GM23338 (cell line): ENCODE data around the gene CLDN19.

Experiments
- CREB1 ChIP-seq: fragments of 250-450 bp; sonication (Bioruptor Pico); IDR thresholded peaks from 2 replicates; pipeline ENCODE4 v1.5.0; 2020; ENCODE audit warnings: low read depth, mild to moderate bottlenecking, moderate library complexity
- EZH2 ChIP-seq: fragments of 200-600 bp; sonication (generic); IDR thresholded peaks from one replicate; pipeline ENCODE4 v1.8.0; 2017; ENCODE audit warnings: antibody characterized with exemption, mild to moderate bottlenecking, low read depth; ENCODE audit not compliant: unreplicated experiment
- JUNB ChIP-seq: IDR thresholded peaks from one replicate; pipeline ENCODE4 v1.6.1; 2016; ENCODE audit warnings: antibody characterized with exemption; ENCODE audit not compliant: unreplicated experiment
- POLR2AphosphoS5 ChIP-seq: IDR thresholded peaks from 2 replicates; pipeline ENCODE4 v1.6.1; 2016; ENCODE audit warnings: antibody characterized with exemption, low read depth
- TF ChIP-seq, protein P1 (sequence below), 2 experiments: fragments of 200-600 bp in 1 of 2; sonication (generic) in 1 of 2; conservative IDR thresholded peaks; 2 replicates each; pipeline versions ENCODE4 v1.5.1 to v1.6.1; 2016 to 2017; ENCODE audit warnings: antibody characterized with exemption in 2 of 2, low read depth in 2 of 2, mild to moderate bottlenecking in 2 of 2, moderate library complexity in 1 of 2

DNA sequence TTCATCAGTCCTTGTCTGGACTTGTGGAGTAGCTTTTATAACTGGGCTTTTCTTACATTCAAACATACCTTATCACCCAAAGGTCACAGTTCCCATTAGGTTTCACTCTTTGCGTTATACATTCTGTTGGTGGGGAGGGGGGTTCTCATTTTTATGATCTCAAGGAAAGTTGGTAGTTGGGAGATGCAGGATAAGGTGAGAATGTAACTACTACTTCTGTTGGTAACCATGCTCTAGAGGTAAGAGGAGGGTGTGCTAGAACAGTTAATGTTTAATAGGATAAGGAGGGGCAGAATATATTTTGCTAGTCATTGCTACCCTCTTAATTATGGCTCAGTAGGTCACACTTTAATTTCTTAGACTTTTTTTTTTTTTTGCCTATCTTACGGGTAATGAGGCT lies 47.1 kb downstream of the CLDN19 start:
- TF ChIP-seq, protein P1, sequence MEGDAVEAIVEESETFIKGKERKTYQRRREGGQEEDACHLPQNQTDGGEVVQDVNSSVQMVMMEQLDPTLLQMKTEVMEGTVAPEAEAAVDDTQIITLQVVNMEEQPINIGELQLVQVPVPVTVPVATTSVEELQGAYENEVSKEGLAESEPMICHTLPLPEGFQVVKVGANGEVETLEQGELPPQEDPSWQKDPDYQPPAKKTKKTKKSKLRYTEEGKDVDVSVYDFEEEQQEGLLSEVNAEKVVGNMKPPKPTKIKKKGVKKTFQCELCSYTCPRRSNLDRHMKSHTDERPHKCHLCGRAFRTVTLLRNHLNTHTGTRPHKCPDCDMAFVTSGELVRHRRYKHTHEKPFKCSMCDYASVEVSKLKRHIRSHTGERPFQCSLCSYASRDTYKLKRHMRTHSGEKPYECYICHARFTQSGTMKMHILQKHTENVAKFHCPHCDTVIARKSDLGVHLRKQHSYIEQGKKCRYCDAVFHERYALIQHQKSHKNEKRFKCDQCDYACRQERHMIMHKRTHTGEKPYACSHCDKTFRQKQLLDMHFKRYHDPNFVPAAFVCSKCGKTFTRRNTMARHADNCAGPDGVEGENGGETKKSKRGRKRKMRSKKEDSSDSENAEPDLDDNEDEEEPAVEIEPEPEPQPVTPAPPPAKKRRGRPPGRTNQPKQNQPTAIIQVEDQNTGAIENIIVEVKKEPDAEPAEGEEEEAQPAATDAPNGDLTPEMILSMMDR (conservative IDR thresholded peaks at IDR 0.05; ENCODE audit: low read depth in 2 of 2), result no peak
- no peak for TF ChIP-seq JUNB
- no peak for TF ChIP-seq POLR2AphosphoS5
- no peak for TF ChIP-seq EZH2
- TF ChIP-seq CREB1 (CRISPR knock-in tag), result no peak
